GM06990 (cell line): Measurements from ENCODE around the gene NUPR1.

Source experiments
- DNase-seq: peaks from one replicate; pipeline ENCODE4 v3.0.0-alpha.2; 2011; ENCODE audit not compliant: insufficient read length; ENCODE audit errors: extremely low read depth
- H3K27me3 ChIP-seq: replicated peaks from 2 replicates; pipeline ENCODE4 v1.6.0; 2011; ENCODE audit warnings: low read length; ENCODE audit not compliant: control insufficient read depth, insufficient read depth
- H3K36me3 ChIP-seq: 2 replicates; pipeline ENCODE4 v1.5.1; 2011; ENCODE audit warnings: low read length; ENCODE audit not compliant: control insufficient read depth, insufficient read depth
- H3K4me3 ChIP-seq: replicated peaks from 2 replicates; pipeline ENCODE4 v1.5.1; 2011; ENCODE audit warnings: low read depth, mild to moderate bottlenecking, control low read depth, low read length
- TF ChIP-seq, protein P1 (sequence below): IDR thresholded peaks from 2 replicates; pipeline ENCODE4 v1.5.1; 2011; ENCODE audit warnings: low read length, control low read depth, mild to moderate bottlenecking, inconsistent platforms; ENCODE audit not compliant: insufficient read depth, poor library complexity, severe bottlenecking

The NUPR1 gene

DNA sequence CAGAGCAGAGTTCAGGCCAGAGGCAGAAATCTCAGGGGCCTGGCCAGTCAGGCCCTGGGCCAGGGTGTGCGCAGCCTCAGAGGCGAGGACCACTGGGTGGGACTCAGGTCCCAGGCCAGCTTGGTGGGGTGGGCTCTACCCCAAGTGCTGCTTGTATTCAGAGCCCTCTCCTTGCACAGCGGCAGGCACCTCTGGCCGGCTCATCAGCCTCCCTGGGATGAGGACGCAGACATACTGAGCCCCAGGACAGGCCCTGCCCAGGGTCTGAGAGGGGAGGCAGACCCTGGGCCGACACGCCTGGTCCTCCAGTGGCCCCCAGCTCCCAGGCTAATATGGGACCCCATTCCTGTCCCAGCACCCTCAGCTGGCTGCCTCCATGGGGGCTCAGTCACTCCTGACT is 24.5 kb downstream of the NUPR1 start:
- H3K36me3 ChIP-seq, result no peaks in the 10 kb centered on the region
- no peak for DNase-seq
- TF ChIP-seq, protein P1, sequence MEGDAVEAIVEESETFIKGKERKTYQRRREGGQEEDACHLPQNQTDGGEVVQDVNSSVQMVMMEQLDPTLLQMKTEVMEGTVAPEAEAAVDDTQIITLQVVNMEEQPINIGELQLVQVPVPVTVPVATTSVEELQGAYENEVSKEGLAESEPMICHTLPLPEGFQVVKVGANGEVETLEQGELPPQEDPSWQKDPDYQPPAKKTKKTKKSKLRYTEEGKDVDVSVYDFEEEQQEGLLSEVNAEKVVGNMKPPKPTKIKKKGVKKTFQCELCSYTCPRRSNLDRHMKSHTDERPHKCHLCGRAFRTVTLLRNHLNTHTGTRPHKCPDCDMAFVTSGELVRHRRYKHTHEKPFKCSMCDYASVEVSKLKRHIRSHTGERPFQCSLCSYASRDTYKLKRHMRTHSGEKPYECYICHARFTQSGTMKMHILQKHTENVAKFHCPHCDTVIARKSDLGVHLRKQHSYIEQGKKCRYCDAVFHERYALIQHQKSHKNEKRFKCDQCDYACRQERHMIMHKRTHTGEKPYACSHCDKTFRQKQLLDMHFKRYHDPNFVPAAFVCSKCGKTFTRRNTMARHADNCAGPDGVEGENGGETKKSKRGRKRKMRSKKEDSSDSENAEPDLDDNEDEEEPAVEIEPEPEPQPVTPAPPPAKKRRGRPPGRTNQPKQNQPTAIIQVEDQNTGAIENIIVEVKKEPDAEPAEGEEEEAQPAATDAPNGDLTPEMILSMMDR, result no peak
- H3K27me3 ChIP-seq, result no peaks in the 10 kb centered on the region
- no peak overlapping the region for H3K4me3 ChIP-seq

DNA sequence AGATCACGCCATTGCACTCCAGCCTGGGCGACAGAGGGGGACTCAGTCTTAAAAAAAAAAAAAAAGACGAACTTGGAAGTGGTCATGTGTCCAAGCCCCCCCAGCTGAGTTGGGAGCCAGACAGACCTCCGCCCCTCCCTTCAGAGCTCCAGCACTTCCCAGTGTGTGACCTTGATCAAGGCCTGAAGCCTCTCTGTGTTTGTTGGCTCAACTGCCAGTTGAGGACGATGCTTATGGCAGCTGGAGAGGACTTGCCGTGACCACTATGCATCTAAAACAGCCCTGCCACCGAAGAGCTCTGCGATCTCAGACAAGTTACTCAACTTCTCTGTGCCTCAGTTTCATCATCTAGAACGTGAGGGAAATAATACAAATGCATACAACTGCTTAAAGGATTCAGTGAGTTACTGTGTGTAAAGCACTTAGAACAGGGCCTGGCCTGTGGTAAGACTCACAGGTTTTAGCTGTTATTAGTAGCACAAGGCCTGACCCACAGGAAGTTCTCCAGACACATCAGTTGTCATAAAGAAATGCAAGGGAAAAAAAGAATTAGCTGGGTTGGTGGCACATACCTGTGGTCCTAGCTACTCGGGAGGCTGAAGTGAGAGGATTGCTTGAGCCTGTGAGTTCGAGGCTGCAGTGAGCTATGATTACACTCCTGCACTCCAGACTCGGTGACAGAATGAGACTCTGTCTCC is 25.1 kb downstream of the NUPR1 start:
- DNase-seq, result no peak
- no peaks in the 10 kb centered on the region for H3K27me3 ChIP-seq
- H3K4me3 ChIP-seq, result no peak overlapping the region
- no peaks in the 10 kb centered on the region for H3K36me3 ChIP-seq
- TF ChIP-seq, protein P1, result no peak

DNA sequence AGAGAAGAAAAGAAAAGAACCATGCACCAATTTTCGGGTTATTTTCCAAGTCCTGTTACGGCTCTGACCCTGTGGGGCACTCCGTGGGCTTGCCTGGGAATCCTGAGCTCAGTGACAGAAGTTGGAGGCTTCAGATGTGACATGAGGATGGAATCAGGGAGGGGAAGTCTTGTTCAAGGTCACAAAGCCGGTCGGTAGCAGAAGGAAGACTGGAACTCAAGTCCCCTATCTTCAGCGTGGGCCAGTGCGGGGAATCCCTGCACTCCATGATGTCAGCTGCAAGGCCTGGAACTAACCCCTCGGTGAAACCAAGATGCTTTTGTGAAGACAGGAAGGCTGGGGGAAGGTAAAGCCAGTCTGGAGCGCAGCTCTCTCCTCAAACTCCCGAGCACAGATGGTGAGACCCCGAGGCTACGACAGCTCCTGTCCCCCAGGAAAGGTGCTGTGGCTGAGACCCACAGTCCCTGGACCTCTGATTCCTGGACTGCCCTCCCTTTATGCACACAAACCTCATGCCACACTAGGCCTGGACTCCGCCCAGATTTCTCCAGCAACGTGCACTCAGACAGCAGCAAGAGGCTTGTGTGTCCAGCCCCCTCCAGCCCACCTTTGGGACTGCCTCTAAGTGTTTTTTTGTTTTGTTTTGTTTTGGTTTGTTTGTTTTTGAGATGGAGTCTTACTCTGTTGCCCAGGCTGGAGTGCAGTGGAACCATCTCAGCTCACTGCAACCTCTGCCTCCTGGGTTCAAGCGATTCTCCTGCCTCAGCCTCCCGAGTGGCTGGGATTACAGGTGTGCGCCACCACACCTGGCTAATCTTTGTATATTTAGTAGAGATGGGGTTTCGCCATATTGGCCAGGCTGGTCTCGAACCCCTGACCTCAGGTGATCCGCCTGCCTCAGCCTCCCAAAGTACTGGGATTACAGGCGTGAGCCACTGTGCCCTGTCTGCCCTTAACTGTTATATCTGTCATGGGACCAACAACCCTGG is 26.7 kb downstream of the NUPR1 start:
- DNase-seq, result no peak
- TF ChIP-seq, protein P1, result no peak
- no peaks in the 10 kb centered on the region for H3K27me3 ChIP-seq
- H3K36me3 ChIP-seq, result no peaks in the 10 kb centered on the region
- H3K4me3 ChIP-seq, result no peak overlapping the region

DNA sequence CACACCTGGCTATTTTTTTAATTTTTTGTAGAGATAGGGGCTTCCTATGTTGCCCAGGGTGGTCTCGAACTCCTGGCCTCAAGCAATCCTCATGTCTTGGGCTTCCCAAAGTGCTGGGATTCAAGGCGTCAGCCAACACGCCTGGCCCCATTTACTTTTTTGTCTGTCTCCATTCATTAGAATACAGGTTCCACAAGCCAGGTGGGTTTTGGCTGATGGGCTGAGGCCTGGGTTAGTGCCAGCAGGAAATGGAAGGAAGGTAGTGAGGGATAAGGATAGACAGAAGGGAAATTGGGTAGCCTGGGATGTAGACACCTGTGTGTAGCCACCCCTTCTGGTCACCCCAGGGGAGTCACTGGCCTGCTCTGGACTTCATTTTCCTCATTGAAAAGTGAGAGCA is 27.7 kb downstream of the NUPR1 start:
- H3K27me3 ChIP-seq, result no peaks in the 10 kb centered on the region
- no peak for DNase-seq
- H3K36me3 ChIP-seq, result no peaks in the 10 kb centered on the region
- H3K4me3 ChIP-seq, result no peak overlapping the region
- TF ChIP-seq, protein P1, result no peak

DNA sequence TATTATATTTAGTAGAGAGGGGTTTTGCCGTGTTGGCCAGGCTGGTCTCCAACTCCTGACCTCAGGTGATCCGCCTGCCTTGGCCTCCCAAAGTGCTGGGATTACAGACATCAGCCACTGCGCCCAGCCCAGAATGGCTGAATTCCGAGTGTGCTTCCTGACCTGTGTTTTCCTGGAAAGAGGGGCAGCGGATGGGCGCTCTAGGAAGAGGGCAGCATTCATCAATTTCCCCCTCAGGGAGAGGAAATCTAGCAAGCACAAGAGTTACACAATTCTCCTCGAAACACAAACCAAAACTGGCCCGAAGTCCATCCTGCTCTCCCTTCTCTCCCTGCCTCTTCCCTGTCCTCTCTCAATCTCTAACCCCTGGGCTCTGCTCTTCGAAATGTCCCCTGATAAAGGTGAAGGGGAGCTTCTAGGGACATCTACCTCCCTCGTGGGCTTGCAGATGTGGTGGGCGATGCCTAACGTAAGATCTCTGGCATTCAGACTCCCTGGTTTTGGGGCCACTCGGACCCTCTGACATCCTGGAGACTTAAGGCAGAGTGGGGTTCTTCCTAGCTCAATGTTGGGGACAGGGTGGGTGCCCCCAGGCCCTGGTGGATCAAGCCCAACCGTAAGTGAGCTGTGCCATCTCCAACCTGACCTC is 33.2 kb downstream of the NUPR1 start:
- DNase-seq, result no peak
- TF ChIP-seq, protein P1, result no peak

More for the DNA sequence above, 33.2 kb downstream of the NUPR1 start:
- H3K36me3 ChIP-seq, result no peaks in the 10 kb centered on the region
- no peaks in the 10 kb centered on the region for H3K27me3 ChIP-seq
- no peak overlapping the region for H3K4me3 ChIP-seq
